Gastrocnemius medialis (tissue), 4 donors: Measurements from ENCODE around the gene DNAJB6.

Experiments used
- CTCF ChIP-seq, 5 experiments: fragments of 450-650 bp in 3 of 5; fragments of 200-600 bp in 2 of 5; sonication (generic) in 2 of 5; IDR thresholded peaks in 4 of 5; conservative IDR thresholded peaks in 1 of 5; 1 replicate in 4 of 5; 2 replicates in 1 of 5; pipeline ENCODE4 v1.5.1; 2016 to 2019; ENCODE audit warnings: antibody characterized with exemption in 5 of 5, mild to moderate bottlenecking in 3 of 5, moderate library complexity in 3 of 5
- POLR2A ChIP-seq, 2 donors: fragments of 450-650 bp; IDR thresholded peaks; one replicate each; pipeline ENCODE4 v1.6.1; 2017; ENCODE audit warnings: antibody characterized with exemption in 2 of 2, mild to moderate bottlenecking in 2 of 2, moderate library complexity in 2 of 2

- no peak for TF ChIP-seq CTCF (IDR thresholded peaks at IDR 0.05 in 4 of 5, conservative IDR thresholded peaks at IDR 0.05 in 1 of 5)
- no peak for TF ChIP-seq POLR2A (IDR thresholded peaks at IDR 0.05)
These were observed 91.7 kb downstream of the DNAJB6 start for GRCh38 chr7:157428554-157428945.
